Embryonic facial prominence (tissue), 1 donor: Measurements from ENCODE around the gene BNC2.

ENCODE experiments used
- DNase-seq: peaks from one replicate; pipeline ENCODE4 v3.0.0-alpha.2; 2016; ENCODE audit errors: extremely low spot score

The BNC2 gene

DNA sequence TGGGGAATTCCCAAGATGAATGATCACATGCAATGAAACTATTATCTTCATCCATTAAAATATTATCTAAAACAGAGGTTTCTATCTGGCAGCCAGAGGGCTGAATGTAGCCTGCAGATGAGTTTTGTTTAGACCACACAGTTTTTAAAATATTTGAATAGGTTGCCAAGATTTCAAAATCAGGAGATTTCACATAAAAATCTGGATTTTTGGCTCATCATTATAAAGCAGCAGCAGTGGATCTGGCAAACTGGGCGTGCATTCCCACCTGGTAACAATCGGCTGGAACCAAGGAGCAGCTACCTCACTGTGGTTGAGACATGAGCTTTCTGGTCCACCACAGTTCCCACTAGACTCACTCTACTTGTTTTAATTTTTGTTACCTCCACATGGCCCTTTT, 155.1 kb downstream of the BNC2 start:
- no peak for DNase-seq

DNA sequence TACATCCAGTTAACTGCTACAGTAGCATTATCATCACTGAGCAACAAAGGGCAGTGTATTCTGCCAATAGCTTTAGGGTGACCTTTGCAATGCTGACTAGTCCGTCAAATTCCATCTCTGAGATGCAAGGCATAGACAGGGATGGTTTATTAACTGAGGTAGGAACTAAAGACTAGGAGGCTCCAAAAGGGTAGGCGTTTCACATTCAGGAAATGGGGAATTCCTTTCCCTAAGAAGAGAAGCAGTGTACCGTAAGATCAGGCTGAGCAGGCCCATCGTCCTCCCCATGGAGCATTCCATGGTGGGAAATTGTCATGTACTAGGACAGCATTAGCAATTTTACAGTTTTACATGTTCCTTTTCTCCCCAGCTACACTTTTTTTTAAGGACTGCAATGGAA, 157.7 kb downstream of the BNC2 start:
- no peak for DNase-seq

DNA sequence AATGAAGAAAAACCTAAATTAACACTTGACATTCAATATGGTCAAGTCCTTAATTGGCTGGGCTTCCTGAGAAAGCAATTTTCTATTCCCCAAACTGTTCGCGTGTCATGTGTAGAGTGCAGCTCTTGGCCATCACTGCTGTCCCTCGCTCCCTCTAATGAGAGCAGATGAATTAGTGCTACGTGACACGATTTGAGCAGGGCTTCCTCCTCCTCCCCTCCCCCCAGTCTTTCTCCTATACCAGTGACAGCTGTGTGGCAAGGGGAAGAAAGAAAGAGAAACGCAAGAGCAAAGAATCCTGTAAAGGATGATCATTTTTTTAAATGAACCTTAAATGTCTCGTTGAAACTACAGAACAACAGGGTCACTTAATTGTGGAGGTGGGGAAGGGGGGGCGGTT, 159.6 kb downstream of the BNC2 start:
- DNase-seq: no peak

DNA sequence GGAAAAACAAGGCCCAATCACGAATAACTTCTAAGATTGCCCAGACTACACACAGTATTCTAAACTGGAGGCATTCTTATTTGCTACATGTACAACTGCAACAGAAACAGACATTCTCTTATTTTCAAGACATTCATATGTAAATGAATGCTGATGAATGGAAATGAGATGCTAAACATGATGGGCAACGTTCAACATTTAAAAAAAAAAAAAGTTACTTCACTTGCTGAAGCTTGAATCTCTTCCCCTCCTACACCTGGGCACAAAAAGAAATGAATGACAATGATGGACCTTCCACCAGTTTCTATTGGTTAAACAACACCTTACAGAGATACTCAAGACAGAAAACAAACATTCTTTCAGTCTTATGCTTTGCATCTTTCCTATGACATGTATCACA, 160.5 kb downstream of the BNC2 start:
- no peak for DNase-seq

DNA sequence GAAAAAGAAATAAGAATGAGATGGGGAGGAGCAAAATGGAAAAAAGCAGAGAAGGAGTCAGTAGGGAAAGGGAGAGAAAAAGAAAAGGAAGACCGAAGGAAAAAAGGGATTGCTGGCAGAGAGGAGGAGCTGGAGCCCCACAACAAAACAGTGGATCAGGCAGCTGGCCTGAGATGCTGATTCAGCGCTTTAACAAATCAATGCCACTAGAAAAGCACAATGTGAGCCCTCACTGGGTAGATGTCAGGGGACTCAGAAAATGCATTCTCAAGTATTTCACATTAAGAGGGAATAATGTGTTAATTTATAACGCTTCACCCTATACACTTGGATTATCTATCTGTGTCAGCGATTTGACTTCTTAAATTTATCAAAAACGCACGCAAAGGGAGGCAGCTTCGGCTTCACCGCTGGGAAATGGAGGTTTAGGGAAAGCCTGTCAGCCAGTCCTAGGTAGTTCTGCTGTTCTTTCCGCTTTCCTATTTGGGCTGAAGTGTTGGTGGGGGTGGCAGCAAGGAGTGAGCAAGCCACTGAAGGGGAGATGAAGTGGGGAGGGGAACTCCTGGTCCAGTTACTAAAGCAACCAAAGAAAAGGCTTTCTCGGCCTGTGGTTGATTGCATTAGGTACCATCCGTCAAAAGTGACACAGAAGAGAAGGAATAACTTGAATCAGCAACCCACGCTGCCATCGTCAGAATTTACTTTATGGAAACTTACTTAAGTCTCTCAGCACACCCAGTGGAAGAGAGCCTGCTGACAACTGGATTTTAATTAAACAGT, 161.6 kb downstream of the BNC2 start:
- no peak for DNase-seq

DNA sequence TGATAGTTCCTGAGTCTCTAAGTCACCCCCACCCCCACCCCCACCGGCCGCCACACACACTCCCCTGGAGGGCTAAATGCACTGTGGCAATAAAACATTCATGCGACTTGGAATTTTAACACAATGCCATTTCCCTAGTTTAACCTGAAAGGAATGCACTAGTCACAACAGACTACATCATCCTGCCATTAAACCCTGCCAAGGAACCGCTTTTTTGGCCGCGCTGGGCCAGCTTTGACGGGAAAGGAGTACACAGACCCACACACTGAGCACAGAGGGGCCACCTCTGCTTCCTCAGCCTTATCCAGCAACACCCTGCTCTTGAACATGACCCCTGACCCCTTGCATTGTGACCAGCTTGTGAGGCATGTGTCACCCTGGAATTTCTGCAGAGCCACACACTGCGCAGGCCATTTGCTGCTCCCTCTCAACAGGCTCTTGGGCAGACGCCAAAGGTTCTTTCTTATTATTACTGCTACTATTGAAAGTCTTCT, 165.3 kb downstream of the BNC2 start:
- no peak for DNase-seq

DNA sequence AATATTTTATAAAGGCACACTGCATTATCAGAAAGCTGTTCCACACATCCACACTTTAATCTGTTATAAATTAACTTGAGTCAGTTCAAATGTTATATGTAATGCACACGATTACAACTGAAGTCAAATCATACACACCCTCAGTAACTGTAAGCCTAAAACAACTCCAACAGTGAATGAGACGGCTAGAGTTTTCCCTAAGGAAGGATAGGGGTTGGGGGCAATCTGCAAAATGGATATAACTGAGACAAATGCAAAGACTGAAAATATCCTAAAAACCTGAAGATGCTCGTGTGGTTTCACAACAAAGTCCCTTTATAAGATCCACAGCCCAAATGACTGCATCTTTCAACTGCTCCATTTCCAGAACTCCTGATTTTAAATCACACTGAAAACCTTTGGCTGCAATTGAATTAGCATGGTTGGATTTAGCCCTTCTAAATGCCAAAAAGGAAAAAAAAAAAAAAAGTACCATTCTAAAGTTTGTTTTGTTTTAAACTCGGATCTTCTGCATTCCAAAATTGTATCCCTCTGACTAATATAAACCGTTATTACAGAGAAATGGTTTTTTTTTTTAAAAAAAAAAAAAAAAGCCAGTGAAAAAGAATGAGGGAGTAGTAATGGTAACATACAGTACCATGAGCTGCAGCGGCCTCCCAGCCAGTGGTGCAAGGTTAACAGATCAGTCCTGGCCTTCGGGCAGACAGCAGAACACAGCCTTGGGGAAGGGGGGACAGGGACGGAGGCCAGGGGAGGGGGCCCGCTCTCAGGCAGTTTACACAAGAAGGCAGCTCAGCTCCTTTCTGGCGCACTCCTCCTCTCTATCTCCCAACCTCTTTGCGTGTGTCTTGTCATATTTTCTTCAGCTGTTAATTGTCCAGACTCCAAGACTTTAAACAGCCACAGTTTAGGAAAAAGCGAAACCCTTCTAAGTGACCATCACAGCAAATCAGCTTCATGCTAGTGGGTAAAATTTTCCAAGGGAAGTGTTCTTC, 166.1 kb downstream of the BNC2 start:
- no peak for DNase-seq

DNA sequence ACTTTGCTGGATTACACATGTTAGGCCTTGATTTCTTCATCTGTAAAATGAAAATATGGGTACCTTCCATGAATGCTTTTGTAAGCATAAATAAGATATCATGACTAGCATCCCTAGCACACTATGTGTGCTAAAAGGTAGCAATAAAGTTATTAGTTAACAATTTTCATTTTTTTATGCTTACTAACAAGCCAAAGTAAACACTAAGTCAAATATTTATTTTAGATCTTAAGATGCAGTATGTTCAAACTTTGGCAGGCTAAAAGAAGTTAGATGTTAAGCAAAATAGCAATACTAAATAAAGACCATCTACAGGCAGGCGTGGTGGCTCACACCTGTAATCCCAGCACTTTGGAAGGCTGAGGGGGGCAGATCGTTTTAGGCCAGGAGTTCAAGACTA, 169.1 kb downstream of the BNC2 start:
- DNase-seq: no peak

DNA sequence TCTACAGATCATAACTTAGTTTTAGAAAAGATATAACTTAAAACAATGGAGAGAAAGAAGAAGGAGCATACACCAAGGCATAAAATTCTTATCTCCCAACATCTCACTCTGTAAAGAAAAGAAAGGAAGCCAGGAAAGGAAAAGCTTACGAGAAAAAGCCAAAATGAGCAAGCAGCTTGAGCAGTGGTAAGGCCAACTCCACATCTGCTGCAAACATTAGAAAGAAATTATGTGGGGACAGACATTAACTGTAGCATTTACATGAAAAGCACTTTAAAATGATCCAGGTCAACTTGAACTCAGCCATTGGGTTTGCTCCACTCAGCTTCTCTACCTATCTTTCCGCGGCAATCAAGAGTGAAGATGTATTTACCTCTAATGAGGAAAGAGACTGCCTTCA, 176.9 kb downstream of the BNC2 start:
- no peak for DNase-seq

DNA sequence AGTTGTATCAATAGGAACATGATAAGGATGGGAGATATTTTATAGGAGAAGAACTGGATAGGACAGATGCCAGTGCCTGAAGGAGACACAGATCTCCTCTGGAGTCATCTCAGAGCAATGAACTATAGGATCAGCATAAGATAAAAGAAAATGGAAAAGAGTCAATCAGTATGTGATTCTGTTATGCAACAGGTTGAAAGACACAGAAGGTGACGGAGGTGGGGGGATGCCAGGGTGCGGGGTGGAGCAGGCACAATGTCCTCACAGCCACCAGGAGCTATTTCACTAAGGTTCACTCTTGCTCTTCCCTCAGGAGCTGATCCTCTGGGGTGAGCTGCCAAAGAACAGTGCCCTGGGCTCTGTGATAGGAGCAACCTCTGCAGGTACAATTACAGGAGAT, 179.8 kb downstream of the BNC2 start:
- no peak for DNase-seq

DNA sequence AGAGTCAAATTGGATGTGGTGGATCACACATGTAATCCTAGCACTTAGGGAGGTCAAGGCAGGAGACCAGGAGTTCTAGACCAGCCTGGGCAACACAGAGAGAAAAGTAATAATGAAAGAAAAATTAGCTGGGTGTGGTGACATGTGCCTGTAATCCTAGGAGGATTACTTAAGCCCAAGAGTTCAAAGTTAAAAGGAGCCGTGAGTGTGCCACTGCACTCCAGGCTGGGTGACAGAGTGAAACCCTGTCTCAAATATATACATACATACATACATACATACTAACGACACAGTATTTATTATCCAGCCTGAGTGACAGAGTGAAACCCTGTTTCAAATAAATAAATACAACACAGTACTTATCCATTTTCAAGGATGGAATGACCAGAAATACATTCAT, 180.3 kb downstream of the BNC2 start:
- DNase-seq: no peak

DNA sequence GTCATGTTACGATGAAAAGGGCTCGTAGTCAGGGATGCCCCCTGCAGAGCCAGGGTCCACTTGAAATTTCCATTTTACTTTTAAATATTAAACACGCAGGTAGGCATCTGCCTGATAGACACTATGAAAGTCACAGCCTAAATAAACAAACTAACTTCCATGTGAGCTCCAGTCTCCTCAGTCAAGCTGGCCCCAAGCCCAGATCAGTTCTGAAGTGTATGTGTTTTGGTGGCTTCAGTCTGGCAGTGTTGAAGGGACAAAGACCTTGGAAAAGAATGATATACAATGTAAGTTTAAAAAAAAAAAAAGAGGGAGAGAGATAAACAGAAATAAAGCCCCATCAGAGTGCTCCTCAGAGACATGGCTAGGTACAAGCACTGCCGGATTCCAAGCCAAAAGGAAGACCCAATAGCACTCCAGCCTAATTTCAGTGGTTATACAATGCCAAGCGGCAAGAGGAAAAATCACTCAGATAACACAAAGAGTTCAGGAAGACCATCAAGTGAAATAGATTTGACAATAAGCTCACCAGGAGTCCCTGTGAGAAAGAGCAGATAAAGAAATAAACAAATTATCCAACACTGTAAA, 181.0 kb downstream of the BNC2 start:
- no peak for DNase-seq

DNA sequence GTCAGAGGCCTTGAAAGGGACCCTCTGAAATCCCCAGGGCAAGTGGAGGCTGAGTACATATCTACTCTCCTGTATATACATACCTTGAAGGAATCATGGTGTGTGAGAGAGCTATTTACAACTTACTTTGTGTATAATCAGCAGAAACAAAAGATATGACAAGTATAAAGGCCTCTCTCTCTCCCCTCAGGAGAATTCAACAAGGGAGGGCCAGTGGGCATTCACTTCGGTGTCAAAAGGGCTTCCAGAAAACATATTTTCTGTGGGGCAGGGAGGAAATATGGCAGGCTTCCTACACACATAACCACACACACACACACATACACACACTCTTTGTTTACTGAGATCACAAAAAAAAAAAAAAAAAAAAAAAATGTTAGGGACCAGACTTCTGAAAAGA, 181.7 kb downstream of the BNC2 start:
- DNase-seq: no peak

DNA sequence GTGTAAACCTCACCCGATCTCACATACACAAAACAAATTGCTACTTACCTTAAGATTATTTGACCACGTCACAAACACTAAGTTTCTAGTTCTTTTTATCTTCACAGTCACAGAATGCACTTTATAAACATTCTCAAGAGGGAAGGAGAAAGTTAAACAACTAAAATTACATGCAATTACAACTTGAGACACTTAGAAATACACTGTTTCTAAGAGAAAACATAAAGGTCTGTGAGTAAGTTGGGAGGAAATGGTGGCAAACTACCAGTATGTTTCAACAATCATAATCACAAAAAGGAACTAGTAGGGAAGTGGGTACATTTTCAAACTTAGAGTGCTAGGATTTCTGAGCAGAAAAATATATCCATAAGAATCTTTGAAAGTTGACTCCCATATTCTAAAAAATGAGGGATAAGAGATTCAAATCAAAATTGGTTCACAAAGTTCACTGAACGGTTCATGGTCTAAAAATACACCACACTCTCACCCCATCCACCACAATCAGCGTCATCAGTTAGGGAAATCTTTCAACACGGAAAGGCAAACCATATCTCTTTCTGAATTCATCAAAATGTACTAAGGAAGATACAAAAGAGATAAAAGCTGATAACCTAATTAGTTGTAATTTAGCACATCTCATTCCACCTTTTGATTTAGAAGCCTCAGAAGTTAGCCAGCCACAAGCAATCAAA, 182.6 kb downstream of the BNC2 start:
- no peak for DNase-seq

DNA sequence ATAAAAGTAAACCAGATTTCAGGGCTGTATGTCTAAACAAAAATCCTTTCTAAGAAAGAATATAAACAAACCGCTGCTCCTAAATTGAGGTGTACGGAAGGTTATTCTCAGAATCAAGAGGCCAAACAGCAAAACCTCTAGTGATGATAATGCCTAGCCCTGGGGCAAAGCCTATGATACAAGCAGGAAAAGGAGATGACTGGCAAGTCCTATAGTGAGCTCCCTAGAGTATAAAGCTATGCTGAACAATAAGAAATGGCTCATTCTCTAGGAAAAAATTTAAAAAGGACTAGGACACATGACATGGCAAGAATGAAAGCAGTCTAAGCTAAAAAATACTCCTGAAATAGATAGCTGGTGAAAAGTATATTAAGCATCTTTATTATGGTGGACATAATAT, 187.1 kb downstream of the BNC2 start:
- no peak for DNase-seq

DNA sequence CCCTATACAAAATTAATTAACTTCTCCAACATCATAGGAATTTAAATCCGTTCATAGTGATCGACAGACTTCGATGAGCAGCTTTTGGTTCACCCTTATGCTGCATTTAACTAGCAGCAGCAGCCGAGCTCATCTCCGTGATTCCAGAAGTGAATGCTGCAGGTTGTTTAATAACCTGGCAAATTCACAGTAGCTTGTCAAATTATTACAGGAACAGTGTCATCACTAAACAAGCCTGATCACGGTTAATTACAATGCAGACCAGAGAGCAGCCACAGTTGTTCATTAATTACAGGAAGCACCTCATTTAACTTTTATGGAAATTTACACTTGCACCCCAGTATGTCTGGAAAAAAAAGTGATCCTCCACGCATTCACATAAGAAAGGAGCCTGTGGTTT, 188.2 kb downstream of the BNC2 start:
- no peak for DNase-seq

DNA sequence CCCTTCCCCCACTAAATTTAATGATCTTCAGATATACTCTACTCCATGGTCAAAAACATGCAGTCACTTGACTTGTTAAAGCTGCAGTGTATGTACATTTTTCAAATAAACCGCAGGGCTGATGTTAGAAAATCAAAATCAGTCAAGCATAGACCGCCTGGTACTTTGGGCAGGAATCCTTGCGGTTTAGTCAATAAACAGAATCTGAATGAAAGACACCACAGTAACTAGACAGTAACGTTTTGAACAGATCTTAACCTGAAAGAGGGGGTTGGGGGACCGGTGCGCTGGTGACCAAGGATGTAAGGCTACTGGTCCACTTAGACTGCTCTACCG, 188.8 kb downstream of the BNC2 start:
- no peak for DNase-seq

DNA sequence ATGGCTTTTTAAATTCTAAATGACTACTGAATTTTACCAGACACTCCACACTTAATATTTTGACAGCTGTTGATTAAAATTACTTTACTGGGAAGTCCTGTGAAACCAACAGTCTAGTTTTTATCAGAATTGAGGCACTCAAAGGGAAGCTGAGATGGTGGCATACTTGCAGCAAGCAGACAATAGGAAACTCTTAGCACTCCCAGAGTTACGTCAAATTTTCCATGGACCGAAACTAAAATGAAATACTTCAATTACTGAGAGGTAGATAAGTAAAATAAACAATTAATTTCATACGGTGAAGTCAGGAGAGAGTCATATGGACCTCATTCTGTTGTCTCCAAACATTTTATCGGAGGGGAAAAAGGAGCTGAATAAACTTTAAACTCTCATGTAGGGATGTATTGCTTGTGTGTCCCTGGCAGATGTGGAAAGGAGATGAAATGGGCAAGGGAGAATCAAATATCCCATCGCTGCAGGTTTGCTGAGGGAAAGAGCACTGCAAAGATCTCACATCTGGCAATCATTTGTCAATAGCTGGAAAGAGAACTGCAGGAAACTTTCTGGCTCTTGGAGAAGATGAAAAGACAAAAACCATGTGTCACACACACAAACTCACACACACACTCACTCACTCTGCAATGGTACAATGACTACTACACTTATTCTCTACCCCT, 189.4 kb downstream of the BNC2 start:
- DNase-seq: peak; percentile 83

DNA sequence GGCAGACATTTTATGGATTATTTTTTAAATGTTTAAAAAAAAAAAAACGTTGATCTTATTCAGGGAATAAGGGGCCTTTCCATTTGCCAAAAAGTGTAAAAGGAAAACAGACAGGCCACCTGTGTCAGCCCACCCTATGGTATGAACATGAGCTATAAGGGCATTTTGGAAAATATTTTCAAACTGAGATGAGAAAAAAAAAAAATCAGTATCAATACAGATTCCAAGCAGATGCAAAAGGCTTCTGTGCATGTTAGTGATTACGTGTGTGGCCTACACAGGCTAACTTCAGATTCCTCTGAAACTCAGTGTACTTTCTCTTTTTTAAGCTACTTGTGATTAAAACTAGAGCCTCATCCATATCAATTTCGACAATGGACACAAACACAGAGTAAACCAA, 189.9 kb downstream of the BNC2 start:
- no peak for DNase-seq

DNA sequence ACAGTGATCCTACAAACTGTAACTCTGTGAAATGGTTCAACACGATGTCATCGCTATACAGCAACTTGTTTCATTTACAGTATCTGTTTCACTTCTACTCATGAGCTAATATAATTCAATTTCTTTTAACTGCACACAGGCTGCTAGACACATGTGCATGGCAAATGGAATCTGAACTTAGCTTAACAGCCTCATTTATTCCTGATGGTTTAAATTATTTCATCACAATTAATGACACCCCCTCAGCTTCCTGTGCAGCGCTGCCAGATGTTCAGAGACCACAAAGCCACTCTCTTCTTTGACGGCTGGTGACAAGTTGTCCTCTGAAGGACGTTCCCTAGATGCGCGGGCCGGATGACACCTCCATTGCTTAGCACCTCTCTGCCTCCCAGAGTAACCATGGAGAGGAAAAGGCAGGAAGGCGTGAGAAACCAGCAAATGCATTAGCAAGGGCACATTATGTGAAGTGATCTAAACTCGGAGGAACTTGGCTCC, 191.1 kb downstream of the BNC2 start:
- DNase-seq: peak; percentile 22

DNA sequence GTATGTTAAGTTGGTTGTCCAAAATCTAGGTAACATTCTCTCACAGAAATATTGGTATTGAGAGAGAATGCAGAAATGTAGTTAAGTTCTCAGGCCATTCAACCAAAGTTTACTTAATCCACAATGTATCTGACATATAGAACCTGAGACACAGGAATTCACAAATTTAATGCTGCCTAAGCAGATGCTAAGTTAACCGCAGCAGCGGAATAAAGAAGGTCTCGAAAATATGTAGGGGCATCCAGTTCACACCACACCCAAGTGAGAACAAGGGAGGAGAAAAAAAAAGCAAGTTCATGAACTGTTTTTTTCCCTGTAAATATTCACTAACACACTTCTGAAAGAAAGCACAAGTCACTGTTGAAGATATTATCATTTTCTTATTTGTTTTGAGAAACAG, 194.0 kb downstream of the BNC2 start:
- no peak for DNase-seq
